HG03521 (cell line): ENCODE measurements around the gene TIMM17A.

Experiments
- ATAC-seq: cut with Tn5 transposase; IDR thresholded peaks from one replicate; pipeline ENCODE4 v1.9.1; 2021; ENCODE audit warnings: mild to moderate bottlenecking, moderate library complexity; ENCODE audit not compliant: unreplicated experiment

Gene TIMM17A

GRCh38 chr1:201982623-201983379, 27.5 kb downstream of the TIMM17A start, which contains the start of gene RNPEP:
TSS of gene RNPEP (plus strand) at chr1:201982648. CDS start at chr1:201982667, 19 bp downstream.
- ATAC-seq, result peak; percentile 70

- peak; percentile 24 for ATAC-seq
Observed at GRCh38 chr1:201983380-201983805, 28.1 kb downstream of the TIMM17A start.

GRCh38 chr1:201984446-201984845, 29.1 kb downstream of the TIMM17A start:
- no peak for ATAC-seq

- no peak for ATAC-seq
Observed at GRCh38 chr1:201985355-201985754, 30.1 kb downstream of the TIMM17A start.

- ATAC-seq, result no peak
Observed at GRCh38 chr1:201988601-201989000, 33.3 kb downstream of the TIMM17A start.

- no peak for ATAC-seq
Observed at GRCh38 chr1:201989354-201990128, 34.2 kb downstream of the TIMM17A start.

GRCh38 chr1:201990427-201990826, 35.1 kb downstream of the TIMM17A start:
- ATAC-seq, result no peak

- no peak for ATAC-seq
Observed at GRCh38 chr1:201999625-202000238, 44.4 kb downstream of the TIMM17A start.

GRCh38 chr1:202002507-202002906, 47.2 kb downstream of the TIMM17A start:
- no peak for ATAC-seq

- ATAC-seq, result no peak
Observed at GRCh38 chr1:202004711-202005110, 49.4 kb downstream of the TIMM17A start.

- ATAC-seq, result no peak
Observed at GRCh38 chr1:202005958-202006357, 50.7 kb downstream of the TIMM17A start.

- no peak for ATAC-seq
Observed at GRCh38 chr1:202007304-202007703, 52.0 kb downstream of the TIMM17A start.

GRCh38 chr1:202007805-202008489, 52.6 kb downstream of the TIMM17A start:
- no peak for ATAC-seq

- no peak for ATAC-seq
Observed at GRCh38 chr1:202009326-202010179, 54.2 kb downstream of the TIMM17A start.

GRCh38 chr1:202010180-202011015, 55.1 kb downstream of the TIMM17A start, which contains the start of gene ELF3:
TSS of gene ELF3 (plus strand) at chr1:202010587. CDS start at chr1:202011137, 550 bp downstream.
- peak; percentile 64 for ATAC-seq

GRCh38 chr1:202011994-202012393, 56.7 kb downstream of the TIMM17A start:
- no peak for ATAC-seq

- ATAC-seq, result no peak
Observed at GRCh38 chr1:202012544-202013478, 57.5 kb downstream of the TIMM17A start.

GRCh38 chr1:202013603-202014002, 58.3 kb downstream of the TIMM17A start:
- ATAC-seq, result no peak
